ENCODE measurements around the gene FAM120B.

DNA sequence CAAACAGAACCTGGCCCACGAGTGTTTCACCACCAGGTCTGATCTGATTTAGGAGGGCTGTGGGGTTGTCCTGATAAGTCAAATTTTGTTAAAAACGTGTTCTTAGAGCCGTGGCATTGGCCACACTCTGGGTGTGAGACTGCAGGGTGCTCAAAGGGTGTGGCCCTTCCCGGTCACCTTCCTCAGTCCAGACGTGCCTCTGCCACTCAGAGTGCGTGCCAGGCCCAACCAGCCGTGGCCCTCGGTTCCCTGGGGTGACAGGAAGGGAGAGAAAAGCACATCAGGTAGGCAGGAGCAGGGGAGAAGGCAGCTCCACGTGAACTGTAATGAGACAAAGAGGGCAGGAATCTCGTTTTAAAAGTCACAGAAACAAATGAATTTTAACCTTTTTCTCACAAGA is 115.4 kb downstream of the FAM120B start:
- TF ChIP-seq POLR2A (IDR thresholded peaks at IDR 0.05): no peak
- no peak for TF ChIP-seq CTCF (IDR thresholded peaks at IDR 0.05)

Measured in breast epithelium (tissue), 3 donors.